Measurements from ENCODE around the gene FRYL. TPM values are rescaled to one million over a fixed set of nuclear protein-coding genes. Genes with fewer than 3 reads are reported as not detected.

Gene FRYL
- total and polyA plus RNA-seq, 2 of the 8 experiments (the other 6 are each of a cell fraction or from before 2014, with no cell fraction given) = 8.0 to 36.5 TPM

DNA sequence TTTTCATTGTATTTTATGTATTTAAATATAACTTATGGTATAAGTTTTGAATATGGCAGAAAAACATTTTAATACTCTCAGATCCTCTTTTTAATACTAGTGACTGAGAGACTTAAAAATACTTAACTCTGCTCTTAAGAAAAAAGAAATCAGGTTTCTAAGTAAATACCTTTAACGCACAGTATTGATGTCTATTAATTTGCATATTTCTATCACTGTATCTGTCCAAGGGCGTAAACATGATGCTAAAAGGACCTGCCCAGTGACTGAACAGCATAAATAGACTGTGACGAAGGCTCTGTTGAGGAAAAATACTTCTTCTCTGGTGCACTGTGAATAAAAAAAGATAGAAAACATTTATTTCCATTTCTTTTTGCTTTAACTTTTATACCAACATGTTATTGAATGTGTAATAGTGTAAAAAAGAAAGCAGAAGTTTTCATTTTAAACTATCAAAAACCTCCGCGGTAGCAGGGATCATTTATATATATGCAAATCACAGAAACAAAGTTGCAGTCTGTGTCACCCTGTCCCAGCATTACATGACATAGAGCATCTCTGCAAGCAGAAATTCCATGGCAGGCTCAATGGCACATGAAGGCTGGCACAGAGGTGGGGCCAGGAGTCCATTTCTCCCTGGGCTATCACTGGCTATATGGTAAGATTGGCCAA is 214.6 kb downstream of the FRYL start:
- Histone ChIP-seq H4K20me1 (replicated peaks in 1 of 2; ENCODE audit: control insufficient read depth in 1 of 2, insufficient read depth in 2 of 2, low read length in 2 of 2) (no peaks in the 10 kb centered on the region), H3K56ac (replicated peaks; ENCODE audit: insufficient read length, low read depth, low read length) (no peak overlapping the region), H3K23me2 (ENCODE audit: low read depth, low read length) (no peaks in the 10 kb centered on the region), H3K36me3 (ENCODE audit: control insufficient read depth in 2 of 4, insufficient read depth in 4 of 4, low read length in 3 of 4) (peaks cover 0 to 26% (median 2%) of the 10 kb centered on the region in 4 experiments; a peak in 7 of 8 replicates), H3K4ac (replicated peaks; ENCODE audit: insufficient read length, low read depth, low read length) (no peak overlapping the region), H3K4me3 (ENCODE audit: extremely low read depth in 1 of 4, insufficient read depth in 2 of 4, low read depth in 3 of 4, low read length in 4 of 4) (no peak overlapping the region), H3K9ac (replicated peaks in 1 of 4; ENCODE audit: extremely low read depth in 1 of 4, low read depth in 3 of 4, low read length in 3 of 4) (no peak overlapping the region), H2AFZ (ENCODE audit: low read length) (no peak overlapping the region), H3K27me3 (replicated peaks in 1 of 4; ENCODE audit: control insufficient read depth in 3 of 4, extremely low read depth in 1 of 4, insufficient read depth in 3 of 4, low read length in 3 of 4) (no peaks in the 10 kb centered on the region), H3K23ac (ENCODE audit: insufficient read length) (no peak overlapping the region), H2BK5ac (ENCODE audit: low read depth, low read length) (no peak overlapping the region), H3K4me1 (replicated peaks in 1 of 4; ENCODE audit: control insufficient read depth in 3 of 4, insufficient read depth in 4 of 4, low read length in 3 of 4) (no peaks in the 10 kb centered on the region), H3K9me3 (ENCODE audit: insufficient read depth in 2 of 2, low read depth in 1 of 2, low read length in 1 of 2) (no peaks in the 10 kb centered on the region), H4K91ac (replicated peaks; ENCODE audit: insufficient read length, low read length) (no peak overlapping the region), H3K79me2 (ENCODE audit: control insufficient read depth in 1 of 2, insufficient read depth in 2 of 2, low read length in 2 of 2) (no peaks in the 10 kb centered on the region), H2AK5ac (ENCODE audit: low read depth, low read length) (no peak overlapping the region), H4K5ac (ENCODE audit: insufficient read length, low read depth, low read length) (no peak overlapping the region), H3K27ac (ENCODE audit: low read depth, low read length) (no peak overlapping the region), H2BK15ac (ENCODE audit: low read length) (no peak overlapping the region), H2BK120ac (replicated peaks; ENCODE audit: low read depth, low read length) (no peak overlapping the region), H3K18ac (ENCODE audit: extremely low read depth, low read length) (no peak overlapping the region), H2BK12ac (ENCODE audit: low read depth, low read length) (no peak overlapping the region), H4K8ac (ENCODE audit: extremely low read depth, insufficient read depth, low read length) (no peak overlapping the region), H3K14ac (ENCODE audit: insufficient read length) (no peak overlapping the region), H3K4me2 (ENCODE audit: insufficient read depth in 1 of 2, low read depth in 2 of 2, low read length in 2 of 2) (no peak overlapping the region), H3K79me1 (ENCODE audit: low read depth, low read length) (no peaks in the 10 kb centered on the region), H2BK20ac (ENCODE audit: low read length) (no peak overlapping the region)
- POLR2A ChIA-PET (ENCODE audit: partially characterized antibody) = no interaction called here
- 95% methylated on average over 5 of the region's 5 CpGs; no CpG with 5 or more reads in 1 of the 2 experiments for WGBS, 2 experiments (ENCODE audit: extremely low coverage in 1 of 2, insufficient coverage in 1 of 2, insufficient read length in 1 of 2, insufficient replicate concordance in 2 of 2, low coverage in 1 of 2, low lambda C conversion rate in 2 of 2, missing lambda C conversion rate in 1 of 2)
- TF ChIP-seq RFX5 (IDR thresholded peaks at IDR 0.05; ENCODE audit: borderline replicate concordance, low read depth, low read length) (no peak), PHF8 (conservative IDR thresholded peaks at IDR 0.05; ENCODE audit: low read depth, low read length) (no peak), ZNF274 (IDR thresholded peaks at IDR 0.05; ENCODE audit: borderline replicate concordance, extremely low read depth, low read length) (no peak), POLR2AphosphoS5 (IDR thresholded peaks at IDR 0.05; ENCODE audit: low read depth, low read length) (no peak), YY1 (IDR thresholded peaks at IDR 0.05; ENCODE audit: low read depth, low read length) (no peak), RAD21 (IDR thresholded peaks at IDR 0.05 in 1 of 2, conservative IDR thresholded peaks at IDR 0.05 in 1 of 2; ENCODE audit: low read depth in 2 of 2, low read length in 2 of 2) (no peak)
- TF ChIP-seq, protein P1, sequence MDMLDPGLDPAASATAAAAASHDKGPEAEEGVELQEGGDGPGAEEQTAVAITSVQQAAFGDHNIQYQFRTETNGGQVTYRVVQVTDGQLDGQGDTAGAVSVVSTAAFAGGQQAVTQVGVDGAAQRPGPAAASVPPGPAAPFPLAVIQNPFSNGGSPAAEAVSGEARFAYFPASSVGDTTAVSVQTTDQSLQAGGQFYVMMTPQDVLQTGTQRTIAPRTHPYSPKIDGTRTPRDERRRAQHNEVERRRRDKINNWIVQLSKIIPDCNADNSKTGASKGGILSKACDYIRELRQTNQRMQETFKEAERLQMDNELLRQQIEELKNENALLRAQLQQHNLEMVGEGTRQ (IDR thresholded peaks at IDR 0.05; ENCODE audit: low read length) = no peak
- DNase-seq (ENCODE audit: low read depth in 1 of 2, low spot score in 2 of 2) = no peak
- FAIRE-seq = no peak
- CTCF ChIA-PET (ENCODE audit: partially characterized antibody) = no interaction called here

Data from H1 (cell line).